Measurements from ENCODE around the gene GRAMD1B.
"Not testable (repeated sequence)": the region's sequence is repeated elsewhere in the genome, so short reads cannot be mapped to it uniquely, and the experiment has no call there.

GRAMD1B gene

DNA sequence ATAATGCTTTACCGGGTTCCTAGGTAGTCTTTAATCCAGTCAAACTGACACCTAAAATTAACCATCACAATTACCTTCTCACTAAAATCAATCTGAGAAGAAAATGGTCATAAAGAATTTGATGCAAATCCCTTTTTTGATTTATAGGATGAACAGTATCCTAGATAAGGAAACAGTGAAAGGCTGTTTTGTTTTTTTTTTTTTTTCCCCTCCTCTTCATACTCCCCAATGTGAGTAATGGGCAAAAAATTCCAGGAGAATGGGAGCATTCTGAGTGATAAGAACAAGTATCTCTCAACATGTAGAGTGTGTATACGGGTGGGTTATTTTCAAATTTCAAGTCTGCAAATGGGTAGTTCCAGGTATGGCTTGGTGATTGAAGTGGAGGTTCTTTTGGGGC, 28.4 kb downstream of the GRAMD1B start:
- Histone ChIP-seq H3K4me2 (ENCODE audit: low read length) (no peak overlapping the region), H3K27ac (ENCODE audit: low read depth, low read length) (no peak overlapping the region), H3K27me3 (ENCODE audit: insufficient read depth, low read length) (no peaks in the 10 kb centered on the region), H3K9ac (ENCODE audit: low read length) (no peak overlapping the region), H3K79me1 (ENCODE audit: low read length) (peaks cover 6% of the 10 kb centered on the region), H3K9me3 (ENCODE audit: insufficient read depth, low read depth, low read length) (peaks cover 3% of the 10 kb centered on the region), H2BK120ac (ENCODE audit: insufficient read depth, low read length, poor library complexity) (no peak overlapping the region), H3K23ac (ENCODE audit: low read length) (no peak overlapping the region), H2AK5ac (ENCODE audit: low read length) (no peak overlapping the region), H3K36me3 (ENCODE audit: control insufficient read depth in 1 of 2, insufficient read depth in 2 of 2, low read length in 2 of 2) (no peaks in the 10 kb centered on the region), H2AFZ (ENCODE audit: insufficient read depth, low read length, poor library complexity) (no peak overlapping the region), H3K79me2 (ENCODE audit: control insufficient read depth, insufficient read depth, low read length, poor library complexity) (no peaks in the 10 kb centered on the region), H2BK5ac (ENCODE audit: low read depth, low read length, poor library complexity) (no peak overlapping the region), H4K91ac (ENCODE audit: low read depth, low read length) (no peak overlapping the region), H3K4ac (ENCODE audit: low read depth, low read length) (no peak overlapping the region), H3K4me1 (ENCODE audit: control insufficient read depth in 1 of 2, insufficient read depth in 2 of 2, low read length in 2 of 2) (peaks cover 12 to 15% of the 10 kb centered on the region in 2 experiments), H2BK12ac (ENCODE audit: low read length) (no peak overlapping the region), H4K12ac (ENCODE audit: low read depth, low read length) (no peak overlapping the region), H3K14ac (ENCODE audit: low read length) (no peak overlapping the region), H4K8ac (ENCODE audit: low read depth, low read length) (no peak overlapping the region), H3K18ac (ENCODE audit: low read length) (no peak overlapping the region), H3K4me3 (ENCODE audit: low read depth, low read length) (no peak overlapping the region)
- DNase-seq = peak in 1 of 2 donors; percentile 88
- no CpG with 5 or more reads among the region's 2 CpGs for WGBS (ENCODE audit: extremely low coverage, insufficient coverage, insufficient read length)

- H4K8ac ChIP-seq (ENCODE audit: low read depth, low read length) = no peak overlapping the region
- no peak overlapping the region for H3K23ac ChIP-seq (ENCODE audit: low read length)
- no peak overlapping the region for H2BK120ac ChIP-seq (ENCODE audit: insufficient read depth, low read length, poor library complexity)
- H3K4ac ChIP-seq (ENCODE audit: low read depth, low read length) = no peak overlapping the region
- H3K14ac ChIP-seq (ENCODE audit: low read length) = no peak overlapping the region
- H4K12ac ChIP-seq (ENCODE audit: low read depth, low read length) = no peak overlapping the region
- no peak overlapping the region for H2BK12ac ChIP-seq (ENCODE audit: low read length)
- no peak overlapping the region for H3K18ac ChIP-seq (ENCODE audit: low read length)
- WGBS (ENCODE audit: extremely low coverage, insufficient coverage, insufficient read length) = no CpG with 5 or more reads among the region's 7 CpGs
- no peak overlapping the region for H3K9ac ChIP-seq (ENCODE audit: low read length)
- no peak overlapping the region for H2AFZ ChIP-seq (ENCODE audit: insufficient read depth, low read length, poor library complexity)
- H3K79me2 ChIP-seq (ENCODE audit: control insufficient read depth, insufficient read depth, low read length, poor library complexity) = no peaks in the 10 kb centered on the region
- peaks cover 4 to 6% of the 10 kb centered on the region in 2 experiments for H3K4me1 ChIP-seq (ENCODE audit: control insufficient read depth in 1 of 2, insufficient read depth in 2 of 2, low read length in 2 of 2)
- H3K9me3 ChIP-seq (ENCODE audit: insufficient read depth, low read depth, low read length) = peaks cover 3% of the 10 kb centered on the region
- H3K4me3 ChIP-seq (ENCODE audit: low read depth, low read length) = no peak overlapping the region
- H3K27me3 ChIP-seq (ENCODE audit: insufficient read depth, low read length) = no peaks in the 10 kb centered on the region
- no peak for DNase-seq
- no peak overlapping the region for H3K27ac ChIP-seq (ENCODE audit: low read depth, low read length)
- H4K91ac ChIP-seq (ENCODE audit: low read depth, low read length) = no peak overlapping the region
- no peak overlapping the region for H2AK5ac ChIP-seq (ENCODE audit: low read length)
- no peaks in the 10 kb centered on the region for H3K36me3 ChIP-seq (ENCODE audit: control insufficient read depth in 1 of 2, insufficient read depth in 2 of 2, low read length in 2 of 2)
- H3K79me1 ChIP-seq (ENCODE audit: low read length) = peaks cover 2% of the 10 kb centered on the region
- H3K4me2 ChIP-seq (ENCODE audit: low read length) = no peak overlapping the region
- H2BK5ac ChIP-seq (ENCODE audit: low read depth, low read length, poor library complexity) = no peak overlapping the region
Observed at GRCh38 chr11:123460012-123460700, 30.1 kb downstream of the GRAMD1B start.

- peaks cover 3% of the 10 kb centered on the region for H3K9me3 ChIP-seq (ENCODE audit: insufficient read depth, low read depth, low read length)
- H3K27ac ChIP-seq (ENCODE audit: low read depth, low read length) = no peak overlapping the region
- no peak overlapping the region for H3K4me2 ChIP-seq (ENCODE audit: low read length)
- H4K12ac ChIP-seq (ENCODE audit: low read depth, low read length) = no peak overlapping the region
- no peak overlapping the region for H2AK5ac ChIP-seq (ENCODE audit: low read length)
- no peak overlapping the region for H3K14ac ChIP-seq (ENCODE audit: low read length)
- H3K27me3 ChIP-seq (ENCODE audit: insufficient read depth, low read length) = no peaks in the 10 kb centered on the region
- H3K18ac ChIP-seq (ENCODE audit: low read length) = no peak overlapping the region
- DNase-seq = peak; percentile 64 to 73
- peaks cover 3 to 6% of the 10 kb centered on the region in 2 experiments for H3K4me1 ChIP-seq (ENCODE audit: control insufficient read depth in 1 of 2, insufficient read depth in 2 of 2, low read length in 2 of 2)
- WGBS (ENCODE audit: extremely low coverage, insufficient coverage, insufficient read length) = no CpG with 5 or more reads among the region's 4 CpGs
- no peak overlapping the region for H3K9ac ChIP-seq (ENCODE audit: low read length)
- no peak overlapping the region for H3K4me3 ChIP-seq (ENCODE audit: low read depth, low read length)
- H3K23ac ChIP-seq (ENCODE audit: low read length) = no peak overlapping the region
- H3K79me1 ChIP-seq (ENCODE audit: low read length) = peaks cover 2% of the 10 kb centered on the region
- H3K79me2 ChIP-seq (ENCODE audit: control insufficient read depth, insufficient read depth, low read length, poor library complexity) = no peaks in the 10 kb centered on the region
- no peaks in the 10 kb centered on the region for H3K36me3 ChIP-seq (ENCODE audit: control insufficient read depth in 1 of 2, insufficient read depth in 2 of 2, low read length in 2 of 2)
- H2BK120ac ChIP-seq (ENCODE audit: insufficient read depth, low read length, poor library complexity) = no peak overlapping the region
- no peak overlapping the region for H4K8ac ChIP-seq (ENCODE audit: low read depth, low read length)
- H2BK12ac ChIP-seq (ENCODE audit: low read length) = peak overlapping the region; percentile 30
- H2AFZ ChIP-seq (ENCODE audit: insufficient read depth, low read length, poor library complexity) = no peak overlapping the region
- peak overlapping the region; percentile 15 for H4K91ac ChIP-seq (ENCODE audit: low read depth, low read length)
- no peak overlapping the region for H2BK5ac ChIP-seq (ENCODE audit: low read depth, low read length, poor library complexity)
- no peak overlapping the region for H3K4ac ChIP-seq (ENCODE audit: low read depth, low read length)
Observed at GRCh38 chr11:123461164-123461563, 31.1 kb downstream of the GRAMD1B start.

- not testable (repeated sequence) for H3K9me3 ChIP-seq (ENCODE audit: insufficient read depth, low read depth, low read length); H3K79me1 ChIP-seq (ENCODE audit: low read length); H4K8ac ChIP-seq (ENCODE audit: low read depth, low read length); H3K27me3 ChIP-seq (ENCODE audit: insufficient read depth, low read length); H2BK5ac ChIP-seq (ENCODE audit: low read depth, low read length, poor library complexity); H2BK120ac ChIP-seq (ENCODE audit: insufficient read depth, low read length, poor library complexity); H2AK5ac ChIP-seq (ENCODE audit: low read length); H3K4ac ChIP-seq (ENCODE audit: low read depth, low read length); H2AFZ ChIP-seq (ENCODE audit: insufficient read depth, low read length, poor library complexity); H3K23ac ChIP-seq (ENCODE audit: low read length); H3K4me2 ChIP-seq (ENCODE audit: low read length); H3K4me3 ChIP-seq (ENCODE audit: low read depth, low read length); H3K9ac ChIP-seq (ENCODE audit: low read length); H3K27ac ChIP-seq (ENCODE audit: low read depth, low read length); H3K4me1 ChIP-seq (ENCODE audit: control insufficient read depth in 1 of 2, insufficient read depth in 2 of 2, low read length in 2 of 2); DNase-seq; H4K91ac ChIP-seq (ENCODE audit: low read depth, low read length); H3K14ac ChIP-seq (ENCODE audit: low read length); H3K18ac ChIP-seq (ENCODE audit: low read length); H4K12ac ChIP-seq (ENCODE audit: low read depth, low read length); H3K79me2 ChIP-seq (ENCODE audit: control insufficient read depth, insufficient read depth, low read length, poor library complexity); H2BK12ac ChIP-seq (ENCODE audit: low read length); H3K36me3 ChIP-seq (ENCODE audit: control insufficient read depth in 1 of 2, insufficient read depth in 2 of 2, low read length in 2 of 2)
- WGBS (ENCODE audit: extremely low coverage, insufficient coverage, insufficient read length) = no CpG with 5 or more reads among the region's 8 CpGs
Observed at GRCh38 chr11:123465667-123466066, 35.6 kb downstream of the GRAMD1B start.
